GM19397 (cell line): ENCODE measurements around the gene KLK7.
"Not testable (repeated sequence)": the region's sequence is repeated elsewhere in the genome, so short reads cannot be mapped to it uniquely, and the experiment has no call there.

ENCODE experiments used
- ATAC-seq: cut with Tn5 transposase; IDR thresholded peaks from one replicate; pipeline ENCODE4 v1.9.1; 2021; ENCODE audit warnings: mild to moderate bottlenecking, moderate library complexity; ENCODE audit not compliant: unreplicated experiment

Gene KLK7

GRCh38 chr19:51012661-51013190 lies 29.0 kb upstream of the KLK7 start:
- ATAC-seq, result no peak

- no peak for ATAC-seq
Measured at GRCh38 chr19:51010066-51010795, 26.5 kb upstream of the KLK7 start.

GRCh38 chr19:51009061-51009891 lies 25.6 kb upstream of the KLK7 start:
- no peak for ATAC-seq

DNA sequence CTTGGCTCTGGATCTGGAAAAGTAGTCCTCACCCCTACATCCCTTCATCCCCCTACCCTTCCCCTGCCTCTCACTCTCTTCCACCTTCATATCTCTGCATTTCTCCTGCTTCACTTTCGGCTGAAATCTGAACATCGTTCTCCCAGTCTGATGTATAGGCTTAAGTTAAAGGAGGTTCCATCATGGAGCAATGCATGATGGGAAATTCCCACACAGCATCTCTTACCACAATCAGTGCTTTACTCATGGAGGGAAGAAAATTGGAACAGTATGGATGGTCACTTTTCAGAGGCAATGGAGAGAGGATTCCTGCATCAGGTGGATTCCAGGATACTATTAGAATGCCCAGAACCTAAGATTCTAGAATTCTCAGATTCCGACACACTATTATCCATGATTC lies 23.8 kb upstream of the KLK7 start:
- no peak for ATAC-seq

- no peak for ATAC-seq
Measured at GRCh38 chr19:51006406-51006805, 22.7 kb upstream of the KLK7 start.

- ATAC-seq, result no peak
Measured at GRCh38 chr19:51005248-51005647, 21.5 kb upstream of the KLK7 start.

DNA sequence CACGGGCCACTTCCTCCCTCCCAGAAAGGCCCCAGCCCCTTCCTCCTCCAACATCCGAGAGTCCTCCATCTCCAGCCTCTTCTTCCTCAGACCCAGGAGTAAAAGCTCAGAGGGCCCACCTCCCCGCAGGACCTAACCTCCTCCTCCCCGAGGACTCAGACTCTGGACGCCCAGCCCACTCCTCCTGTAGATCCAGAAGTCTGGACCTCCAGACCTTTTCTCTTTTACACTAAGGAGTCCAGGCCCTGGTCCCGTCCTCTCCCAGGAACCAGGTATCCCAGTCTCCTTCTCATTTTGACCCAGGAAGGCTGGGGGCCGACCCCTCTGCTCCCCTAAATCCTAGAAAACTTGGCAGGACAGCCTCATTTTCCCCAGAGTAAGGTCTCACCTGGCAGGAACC lies 19.6 kb upstream of the KLK7 start:
- no peak for ATAC-seq

DNA sequence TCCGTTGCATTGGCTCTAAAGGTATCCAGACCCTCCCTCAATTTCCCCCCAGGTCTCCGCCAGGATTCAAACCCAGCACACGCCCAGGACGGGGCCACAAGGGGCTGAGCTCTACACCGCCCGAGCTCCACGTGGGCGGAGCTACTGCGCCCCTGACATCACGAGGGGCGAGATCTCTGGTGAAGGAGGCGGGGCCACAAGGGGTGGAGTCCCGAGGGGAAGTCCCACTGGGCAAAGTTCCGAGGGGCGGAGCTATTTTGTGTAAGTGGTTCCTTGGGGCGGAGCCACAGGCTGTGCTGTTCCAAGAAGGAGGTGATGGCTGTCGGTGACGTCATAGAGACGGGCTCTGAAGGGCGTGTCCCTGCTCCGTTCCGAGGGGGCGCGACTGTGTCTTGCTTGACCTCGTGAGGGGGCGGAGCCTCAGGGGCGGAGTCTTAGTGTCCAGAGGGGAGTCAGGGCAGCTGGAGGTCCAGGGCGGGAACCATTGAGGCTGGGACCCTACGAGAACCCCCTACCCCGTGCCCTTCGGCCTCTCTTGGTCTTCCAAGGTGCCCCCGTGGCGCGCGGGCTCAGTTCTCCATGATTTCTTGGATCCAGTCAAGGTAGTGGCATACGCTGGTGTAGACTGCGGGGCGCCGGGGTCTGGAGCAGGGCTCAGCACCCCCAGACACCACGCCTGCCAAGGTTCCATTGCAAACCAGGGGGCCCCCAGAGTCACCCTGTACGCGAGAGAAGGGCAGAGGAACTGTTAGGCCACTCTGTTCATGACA lies 19.0 kb upstream of the KLK7 start:
- no peak for ATAC-seq

GRCh38 chr19:51002089-51002532 lies 18.4 kb upstream of the KLK7 start:
- ATAC-seq, result no peak

- ATAC-seq, result no peak
Measured at GRCh38 chr19:51001515-51001914, 17.8 kb upstream of the KLK7 start, which contains the start of gene KLK8. Gene KLK8, minus strand, starts transcription at chr19:51001604. Its CDS starts 437 bp downstream, at chr19:51001167.

DNA sequence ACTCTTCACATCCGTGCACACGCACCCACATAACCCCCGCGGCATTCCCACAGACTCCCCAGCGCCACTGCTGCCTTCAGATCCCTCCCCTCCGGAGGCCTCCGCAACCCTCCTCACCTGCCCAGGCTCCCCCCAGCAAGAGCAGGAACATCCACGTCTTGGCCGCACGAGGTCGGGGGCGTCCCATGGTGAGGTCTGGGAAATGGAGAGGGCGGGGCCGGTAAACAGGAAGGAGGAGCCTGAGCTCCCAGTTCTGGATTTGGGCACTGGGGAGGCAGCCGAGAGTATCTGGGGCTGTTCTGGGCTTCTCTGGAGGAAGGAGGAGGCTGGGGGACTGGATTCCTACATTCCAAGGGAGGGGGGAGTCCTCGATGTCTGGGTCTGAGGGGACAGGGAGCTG lies 17.3 kb upstream of the KLK7 start:
- no peak for ATAC-seq

- no peak for ATAC-seq
Measured at GRCh38 chr19:51000426-51000825, 16.7 kb upstream of the KLK7 start.

- ATAC-seq, result no peak
Measured at GRCh38 chr19:50998686-50999085, 15.0 kb upstream of the KLK7 start.

DNA sequence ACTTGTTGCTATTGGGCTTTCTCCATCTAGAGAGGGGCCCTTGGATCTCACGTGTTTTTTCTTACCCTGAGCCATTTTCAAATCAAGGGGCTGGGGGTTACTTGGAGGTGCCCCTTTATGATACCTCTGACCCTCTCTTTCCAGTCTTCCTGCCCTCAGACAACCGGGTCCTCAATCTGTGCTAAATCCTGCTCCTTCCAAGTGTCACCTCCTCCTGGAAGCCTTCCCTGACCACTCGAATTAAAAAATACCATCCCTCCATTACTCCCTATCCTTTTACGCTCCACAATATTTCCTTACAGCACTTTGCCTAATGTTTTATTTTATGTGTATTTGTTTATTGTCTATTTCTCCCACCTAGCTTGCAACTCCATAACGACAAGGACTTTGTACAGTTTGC lies 14.3 kb upstream of the KLK7 start:
- ATAC-seq, result no peak

DNA sequence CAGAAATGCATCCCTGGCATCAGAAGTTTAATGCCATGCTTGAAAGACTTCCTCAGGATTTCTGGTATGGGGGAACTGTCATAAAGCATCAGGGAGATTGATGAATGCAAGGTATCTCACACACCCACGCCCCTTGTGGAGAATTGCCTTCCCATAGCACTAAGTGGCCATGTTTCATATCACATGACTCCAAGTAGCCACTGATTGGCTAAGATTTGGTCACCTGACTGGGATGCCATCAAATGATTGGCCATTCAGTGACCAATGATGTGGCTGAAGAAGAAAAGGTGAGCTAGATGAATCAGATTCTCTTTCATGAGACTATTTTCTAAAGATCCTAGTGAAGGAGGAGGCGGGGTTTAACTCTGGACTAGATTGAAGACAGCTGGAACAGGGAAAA lies 10.4 kb upstream of the KLK7 start:
- ATAC-seq, result no peak

GRCh38 chr19:50992666-50993035 lies 8.9 kb upstream of the KLK7 start:
- no peak for ATAC-seq

- not testable (repeated sequence) for ATAC-seq
Measured at GRCh38 chr19:50984416-50984815, 699 bp upstream of the KLK7 start.

DNA sequence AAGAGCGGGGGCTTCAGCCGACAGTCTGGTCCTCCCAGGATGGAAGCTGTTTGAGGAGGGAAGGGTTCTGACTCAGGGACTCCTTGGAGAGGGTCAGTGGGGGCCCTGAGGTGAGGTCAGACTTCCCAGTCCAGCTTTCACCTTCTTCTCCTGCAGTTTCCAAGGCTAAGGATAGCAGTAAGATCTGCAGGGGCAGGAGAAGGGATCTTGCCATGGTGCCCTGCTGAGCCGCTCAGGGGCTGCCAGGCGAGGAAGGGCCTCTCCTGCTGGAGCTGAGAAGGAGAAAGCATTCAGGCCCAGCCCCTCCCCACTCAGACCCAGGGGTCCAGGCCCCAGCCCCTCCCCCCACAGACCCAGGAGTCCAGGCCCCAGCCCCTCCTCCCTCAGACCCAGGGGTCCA lies 1.5 kb downstream of the KLK7 start:
- ATAC-seq, result no peak

- ATAC-seq, result no peak
Measured at GRCh38 chr19:50981587-50982146, 2.0 kb downstream of the KLK7 start.

GRCh38 chr19:50980208-50980607 lies 3.5 kb downstream of the KLK7 start:
- ATAC-seq, result no peak

- no peak for ATAC-seq
Measured at GRCh38 chr19:50979758-50980157, 4.0 kb downstream of the KLK7 start.
